Testis (tissue), 3 donors: ENCODE results near the gene APOA4. TPM values are rescaled to one million over a fixed set of nuclear protein-coding genes. Genes with fewer than 3 reads are reported as not detected.

Experiments
- DNase-seq: peaks from one replicate; pipeline ENCODE4 v3.0.0-alpha.2; 2019
- H3K27ac ChIP-seq, 2 donors: fragments of 200-600 bp; sonication (generic); one replicate each; pipeline ENCODE4 v1.5.1; 2019
- H3K27me3 ChIP-seq: fragments of 200-600 bp; sonication (generic); one replicate; pipeline ENCODE4 v1.5.1; 2019
- H3K36me3 ChIP-seq: fragments of 200-600 bp; sonication (generic); one replicate; pipeline ENCODE4 v1.5.1; 2017; ENCODE audit warnings: low read depth; ENCODE audit errors: missing control alignments
- H3K4me1 ChIP-seq: fragments of 200-600 bp; sonication (generic); one replicate; pipeline ENCODE4 v1.5.1; 2019
- H3K4me3 ChIP-seq, 2 donors: fragments of 200-600 bp; sonication (generic); one replicate each; pipeline ENCODE4 v1.5.1; 2017 to 2019
- H3K9me3 ChIP-seq: fragments of 200-600 bp; sonication (generic); one replicate; pipeline ENCODE4 v1.5.1; 2017
- CTCF ChIP-seq, 3 experiments: fragments of 450-650 bp in 2 of 3; fragments of 200-600 bp in 1 of 3; sonication (generic) in 1 of 3; IDR thresholded peaks; one replicate each; pipeline ENCODE4 v1.5.1; 2016 to 2019; ENCODE audit warnings: antibody characterized with exemption in 3 of 3, mild to moderate bottlenecking in 2 of 3, moderate library complexity in 1 of 3
- POLR2A ChIP-seq: fragments of 450-650 bp; IDR thresholded peaks from one replicate; pipeline ENCODE4 v1.6.1; 2017; ENCODE audit warnings: antibody characterized with exemption, mild to moderate bottlenecking, moderate library complexity
- WGBS, 2 donors: methylation state at CpG; one replicate each; pipeline ENCODE4 v1.1.5; 2018; 5-methylcytosine and 5-hydroxymethylcytosine counted together
- intact Hi-C: fragments of 100-400 bp; cut with DNase I; formaldehyde crosslinking; loops from one replicate; pipeline ENCODE4 v1.15.1; 2023; ENCODE audit warnings: low total_unique reads
- polyA plus RNA-seq: library from polyadenylated mRNA; stranded (reverse); fragments of 350-450 nt; fragmentation: Illumina TruSeq; extraction: RNeasy Lipid Tissue Mini Kit (QIAGEN cat#74804); gene quantifications from one replicate; pipeline ENCODE4 v1.2.3, GENCODE V29; 2014; ENCODE audit warnings: low read depth, low replicate concordance; ENCODE audit not compliant: insufficient read depth
- total RNA-seq, 2 donors: library from RNA; depleted of rRNA; stranded (reverse); fragments of >200 nt; gene quantifications; one replicate each; pipeline ENCODE4 v1.2.3, GENCODE V29; 2016

Gene APOA4
- total and polyA plus RNA-seq, 3 donors from 2014 or later = not detected

GRCh38 chr11:116813781-116814471 is 9.2 kb downstream of the APOA4 start:
- no peak for DNase-seq
- no peaks in the 10 kb centered on the region for H3K36me3 ChIP-seq
- no peaks in the 10 kb centered on the region for H3K27me3 ChIP-seq
- no peaks in the 10 kb centered on the region for H3K9me3 ChIP-seq
- H3K4me3 ChIP-seq = no peak overlapping the region
- no peaks in the 10 kb centered on the region for H3K4me1 ChIP-seq
- intact Hi-C loops = no loop called here
- WGBS, 2 donors = 55 to 75% methylated on average over 4 to 5 of the region's 5 CpGs
- H3K27ac ChIP-seq = no peak overlapping the region
- TF ChIP-seq CTCF (IDR thresholded peaks at IDR 0.05) = no peak
- no peak for TF ChIP-seq POLR2A

- TF ChIP-seq CTCF (IDR thresholded peaks at IDR 0.05) = no peak
- no peak for TF ChIP-seq POLR2A
- H3K27me3 ChIP-seq = no peaks in the 10 kb centered on the region
- H3K9me3 ChIP-seq = no peaks in the 10 kb centered on the region
- intact Hi-C loops = no loop called here
- no peaks in the 10 kb centered on the region for H3K4me1 ChIP-seq
- H3K36me3 ChIP-seq = no peaks in the 10 kb centered on the region
- no peak for DNase-seq
- H3K4me3 ChIP-seq = no peak overlapping the region
- H3K27ac ChIP-seq = no peak overlapping the region
- WGBS, 2 donors = 100% methylated on average over 1 of the region's 1 CpG
These were observed 9.9 kb downstream of the APOA4 start for GRCh38 chr11:116813170-116813569.

GRCh38 chr11:116812109-116812508 is 11.0 kb downstream of the APOA4 start:
- Histone ChIP-seq H3K4me1 (no peaks in the 10 kb centered on the region), H3K4me3 (no peak overlapping the region), H3K27ac (no peak overlapping the region), H3K36me3 (no peaks in the 10 kb centered on the region), H3K9me3 (no peaks in the 10 kb centered on the region), H3K27me3 (no peaks in the 10 kb centered on the region)
- DNase-seq = no peak
- WGBS, 2 donors = 94 to 96% methylated on average over 4 of the region's 4 CpGs
- no peak for TF ChIP-seq POLR2A
- no peak for TF ChIP-seq CTCF (IDR thresholded peaks at IDR 0.05)
- intact Hi-C loops = no loop called here

- DNase-seq = no peak
- TF ChIP-seq CTCF (IDR thresholded peaks at IDR 0.05) = no peak
- no peak for TF ChIP-seq POLR2A
- no peak overlapping the region for H3K27ac ChIP-seq
- no peaks in the 10 kb centered on the region for H3K4me1 ChIP-seq
- no peak overlapping the region for H3K4me3 ChIP-seq
- intact Hi-C loops = no loop called here
- no peaks in the 10 kb centered on the region for H3K27me3 ChIP-seq
- H3K36me3 ChIP-seq = no peaks in the 10 kb centered on the region
- whole genome bisulfite sequencing, 2 donors = 78 to 82% methylated on average over 3 of the region's 3 CpGs
- H3K9me3 ChIP-seq = no peaks in the 10 kb centered on the region
These were observed 11.9 kb downstream of the APOA4 start for GRCh38 chr11:116811194-116811593.
